Sigmoid colon (tissue), 4 donors: ENCODE measurements around the gene FN3KRP.

Source experiments
- EP300 ChIP-seq, 4 donors: sonication (generic); formaldehyde crosslinking; IDR thresholded peaks; one replicate each; pipeline ENCODE4 v1.6.1; 2017; ENCODE audit warnings: antibody characterized with exemption in 4 of 4
- POLR2A ChIP-seq, 2 donors: fragments of 450-650 bp; IDR thresholded peaks; one replicate each; pipeline ENCODE4 v1.6.1; 2016; ENCODE audit warnings: antibody characterized with exemption in 2 of 2, mild to moderate bottlenecking in 2 of 2, moderate library complexity in 2 of 2
- POLR2AphosphoS5 ChIP-seq, 4 donors: sonication (generic); formaldehyde crosslinking; IDR thresholded peaks; one replicate each; pipeline ENCODE4 v1.6.1; 2017; ENCODE audit warnings: antibody characterized with exemption in 4 of 4
- TF ChIP-seq, protein P1 (sequence below), 4 experiments: fragments of 450-650 bp in 3 of 4; fragments of 200-600 bp in 1 of 4; IDR thresholded peaks; one replicate each; pipeline ENCODE4 v1.5.1; 2016 to 2019; ENCODE audit warnings: antibody characterized with exemption in 4 of 4, mild to moderate bottlenecking in 3 of 4, moderate library complexity in 2 of 4

DNA sequence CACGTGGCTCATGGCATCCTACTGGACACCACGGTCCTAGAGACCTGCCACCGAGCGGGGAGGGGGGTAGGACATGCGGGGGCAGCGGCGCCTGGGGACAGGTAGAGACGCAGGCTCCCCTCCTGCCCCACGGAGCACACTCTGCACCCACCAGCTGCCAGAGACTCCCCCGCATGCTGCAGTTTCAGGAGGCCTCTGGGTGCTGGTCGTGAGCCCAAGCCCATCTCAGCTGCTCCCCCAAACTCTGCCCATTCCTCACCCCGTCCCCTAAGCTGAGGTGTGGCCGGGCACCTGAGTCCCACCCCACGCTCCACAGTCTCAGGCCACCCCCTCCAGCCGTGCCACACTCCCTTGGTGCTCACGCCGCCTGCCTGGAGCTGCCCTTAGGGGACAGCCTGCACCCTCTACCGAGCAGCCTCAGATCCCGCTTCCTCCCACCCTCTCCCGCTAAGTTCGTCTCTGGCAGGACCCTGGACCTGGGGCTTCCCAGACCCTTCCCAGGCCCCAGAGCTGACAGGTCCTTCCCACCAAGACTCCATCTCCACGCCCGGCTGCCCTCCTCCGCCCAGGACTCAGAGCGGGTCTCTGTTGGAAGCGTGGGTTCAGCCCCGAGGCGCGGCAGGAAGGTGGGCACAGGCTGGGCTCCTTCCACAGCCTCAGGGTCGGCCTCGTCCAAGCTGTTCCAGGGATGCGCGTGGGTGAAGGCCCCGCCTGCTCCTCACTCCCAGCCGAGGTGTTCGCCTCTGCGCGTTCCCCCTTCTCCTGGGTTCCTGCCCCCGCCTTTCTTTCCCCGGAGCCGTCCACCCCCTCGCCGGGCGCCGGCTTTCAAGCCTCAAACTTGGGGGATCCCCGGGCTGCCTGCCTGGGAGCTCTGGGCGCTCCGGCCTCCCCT, 19.3 kb upstream of the FN3KRP start:
- TF ChIP-seq POLR2A (IDR thresholded peaks at IDR 0.05) (no peak), POLR2AphosphoS5 (IDR thresholded peaks at IDR 0.05) (no peak), EP300 (IDR thresholded peaks at IDR 0.05) (no peak)
- TF ChIP-seq, protein P1, sequence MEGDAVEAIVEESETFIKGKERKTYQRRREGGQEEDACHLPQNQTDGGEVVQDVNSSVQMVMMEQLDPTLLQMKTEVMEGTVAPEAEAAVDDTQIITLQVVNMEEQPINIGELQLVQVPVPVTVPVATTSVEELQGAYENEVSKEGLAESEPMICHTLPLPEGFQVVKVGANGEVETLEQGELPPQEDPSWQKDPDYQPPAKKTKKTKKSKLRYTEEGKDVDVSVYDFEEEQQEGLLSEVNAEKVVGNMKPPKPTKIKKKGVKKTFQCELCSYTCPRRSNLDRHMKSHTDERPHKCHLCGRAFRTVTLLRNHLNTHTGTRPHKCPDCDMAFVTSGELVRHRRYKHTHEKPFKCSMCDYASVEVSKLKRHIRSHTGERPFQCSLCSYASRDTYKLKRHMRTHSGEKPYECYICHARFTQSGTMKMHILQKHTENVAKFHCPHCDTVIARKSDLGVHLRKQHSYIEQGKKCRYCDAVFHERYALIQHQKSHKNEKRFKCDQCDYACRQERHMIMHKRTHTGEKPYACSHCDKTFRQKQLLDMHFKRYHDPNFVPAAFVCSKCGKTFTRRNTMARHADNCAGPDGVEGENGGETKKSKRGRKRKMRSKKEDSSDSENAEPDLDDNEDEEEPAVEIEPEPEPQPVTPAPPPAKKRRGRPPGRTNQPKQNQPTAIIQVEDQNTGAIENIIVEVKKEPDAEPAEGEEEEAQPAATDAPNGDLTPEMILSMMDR (IDR thresholded peaks at IDR 0.05): no peak
